Muscle layer of colon (tissue), 2 donors: Measurements from ENCODE around the gene LRRC59.
A peak's percentile ranks its signal among the peaks of the same experiment; 100 is the strongest.

Source experiments
- H3K27ac ChIP-seq: one replicate; pipeline ENCODE4 v1.7.0; 2013; ENCODE audit warnings: low read depth, mild to moderate bottlenecking, low read length, moderate library complexity
- H3K27me3 ChIP-seq, 2 donors: one replicate each; pipeline ENCODE4 v1.7.0; 2013; ENCODE audit warnings: low read length in 2 of 2, mild to moderate bottlenecking in 2 of 2; ENCODE audit not compliant: insufficient read depth in 2 of 2, control insufficient read depth in 1 of 2
- H3K36me3 ChIP-seq: one replicate; pipeline ENCODE4 v1.7.0; 2013; ENCODE audit warnings: mild to moderate bottlenecking, low read length; ENCODE audit not compliant: insufficient read depth
- H3K4me1 ChIP-seq: one replicate; pipeline ENCODE4 v1.7.0; 2013; ENCODE audit warnings: mild to moderate bottlenecking, low read length; ENCODE audit not compliant: insufficient read depth
- H3K4me3 ChIP-seq, 2 donors: one replicate each; pipeline ENCODE4 v1.7.0; 2013; ENCODE audit warnings: low read length in 2 of 2, low read depth in 1 of 2, mild to moderate bottlenecking in 1 of 2, moderate library complexity in 1 of 2
- H3K9ac ChIP-seq: one replicate; pipeline ENCODE4 v1.7.0; 2013; ENCODE audit warnings: low read length
- H3K9me3 ChIP-seq: one replicate; pipeline ENCODE4 v1.7.0; 2013; ENCODE audit warnings: mild to moderate bottlenecking, low read length
- donor health status: abdominal sarcoma.
- donor health status: Adenocarcinoma of cecum.

The LRRC59 gene

GRCh38 chr17:50379351-50380132, 17.8 kb downstream of the LRRC59 start:
- H3K27ac ChIP-seq, result no peak overlapping the region
- H3K4me3 ChIP-seq, result no peak overlapping the region
- H3K4me1 ChIP-seq, result no peaks in the 10 kb centered on the region
- H3K36me3 ChIP-seq, result peaks cover 37% of the 10 kb centered on the region
- H3K9ac ChIP-seq, result no peak overlapping the region
- H3K9me3 ChIP-seq, result no peaks in the 10 kb centered on the region
- no peaks in the 10 kb centered on the region for H3K27me3 ChIP-seq

GRCh38 chr17:50375858-50376538, 21.3 kb downstream of the LRRC59 start:
- H3K9me3 ChIP-seq, result no peaks in the 10 kb centered on the region
- H3K9ac ChIP-seq, result no peak overlapping the region
- no peak overlapping the region for H3K4me3 ChIP-seq
- H3K27me3 ChIP-seq, result no peaks in the 10 kb centered on the region
- no peak overlapping the region for H3K27ac ChIP-seq
- H3K4me1 ChIP-seq, result peaks cover 13% of the 10 kb centered on the region
- peaks cover 2% of the 10 kb centered on the region for H3K36me3 ChIP-seq

- Histone ChIP-seq H3K27me3 (no peaks in the 10 kb centered on the region), H3K27ac (no peak overlapping the region), H3K36me3 (peaks cover 20% of the 10 kb centered on the region), H3K4me1 (peaks cover 14% of the 10 kb centered on the region), H3K9ac (no peak overlapping the region), H3K9me3 (no peaks in the 10 kb centered on the region), H3K4me3 (no peak overlapping the region)
These were observed 23.6 kb downstream of the LRRC59 start for GRCh38 chr17:50373705-50374104.

- no peaks in the 10 kb centered on the region for H3K27me3 ChIP-seq
- H3K4me1 ChIP-seq, result peaks cover 14% of the 10 kb centered on the region
- peak within 1 kb of the TSS; percentile 93 for H3K9ac ChIP-seq
- peak within 1 kb of the TSS; percentile 82 for H3K27ac ChIP-seq
- H3K4me3 ChIP-seq, result peak within 1 kb of the TSS; percentile 41 to 92
- no peaks in the 10 kb centered on the region for H3K9me3 ChIP-seq
- H3K36me3 ChIP-seq, result peaks cover 27% of the 10 kb centered on the region
These were observed 24.4 kb downstream of the LRRC59 start, which contains the start of the genes EME1 and MRPL27 for GRCh38 chr17:50372758-50373556. TSS of gene EME1 (plus strand) at chr17:50373229. CDS start at chr17:50375209, 1,980 bp downstream. TSS of gene MRPL27 (minus strand) at chr17:50373184. CDS start at chr17:50373170, 14 bp downstream.

GRCh38 chr17:50372222-50372757, 25.0 kb downstream of the LRRC59 start:
- peak overlapping the region; percentile 82 for H3K27ac ChIP-seq
- H3K4me3 ChIP-seq, result peak overlapping the region; percentile 41 to 92
- peaks cover 34% of the 10 kb centered on the region for H3K36me3 ChIP-seq
- no peaks in the 10 kb centered on the region for H3K27me3 ChIP-seq
- H3K9me3 ChIP-seq, result no peaks in the 10 kb centered on the region
- peaks cover 14% of the 10 kb centered on the region for H3K4me1 ChIP-seq
- H3K9ac ChIP-seq, result peak overlapping the region; percentile 93

- H3K27ac ChIP-seq, result no peak overlapping the region
These were observed 25.8 kb downstream of the LRRC59 start for GRCh38 chr17:50371526-50371925.

GRCh38 chr17:50370052-50370451, 27.3 kb downstream of the LRRC59 start:
- Histone ChIP-seq H3K9ac (no peak overlapping the region), H3K27me3 (no peaks in the 10 kb centered on the region), H3K27ac (no peak overlapping the region), H3K9me3 (no peaks in the 10 kb centered on the region), H3K4me3 (no peak overlapping the region), H3K36me3 (peaks cover 55% of the 10 kb centered on the region), H3K4me1 (peaks cover 14% of the 10 kb centered on the region)

More at GRCh38 chr17:50371526-50371925, 25.8 kb downstream of the LRRC59 start:
- no peaks in the 10 kb centered on the region for H3K9me3 ChIP-seq
- peaks cover 42% of the 10 kb centered on the region for H3K36me3 ChIP-seq
- no peak overlapping the region for H3K9ac ChIP-seq
- H3K27me3 ChIP-seq, result no peaks in the 10 kb centered on the region
- peak overlapping the region in 1 of 2 donors; percentile 92 for H3K4me3 ChIP-seq
- H3K4me1 ChIP-seq, result peaks cover 14% of the 10 kb centered on the region

GRCh38 chr17:50367401-50367800, 29.9 kb downstream of the LRRC59 start:
- Histone ChIP-seq H3K9ac (no peak overlapping the region), H3K4me1 (peaks cover 17% of the 10 kb centered on the region), H3K27me3 (no peaks in the 10 kb centered on the region), H3K9me3 (no peaks in the 10 kb centered on the region), H3K27ac (no peak overlapping the region), H3K4me3 (no peak overlapping the region), H3K36me3 (peaks cover 55% of the 10 kb centered on the region)

GRCh38 chr17:50365649-50366393, 31.5 kb downstream of the LRRC59 start:
- Histone ChIP-seq H3K4me3 (no peak overlapping the region), H3K27ac (no peak overlapping the region), H3K9ac (no peak overlapping the region), H3K27me3 (no peaks in the 10 kb centered on the region), H3K36me3 (peaks cover 55% of the 10 kb centered on the region), H3K9me3 (no peaks in the 10 kb centered on the region), H3K4me1 (peaks cover 6% of the 10 kb centered on the region)

- Histone ChIP-seq H3K9me3 (no peaks in the 10 kb centered on the region), H3K4me3 (no peak overlapping the region), H3K4me1 (peaks cover 6% of the 10 kb centered on the region), H3K27ac (no peak overlapping the region), H3K27me3 (no peaks in the 10 kb centered on the region), H3K36me3 (peaks cover 50% of the 10 kb centered on the region), H3K9ac (no peak overlapping the region)
These were observed 32.2 kb downstream of the LRRC59 start for GRCh38 chr17:50365165-50365564.
